ENCODE data around the gene PLEKHJ1. TPM values are rescaled to one million over a fixed set of nuclear protein-coding genes. Genes with fewer than 3 reads are reported as not detected.

The PLEKHJ1 gene
- total RNA-seq, 1 donor from 2014 or later = 107 TPM

DNA sequence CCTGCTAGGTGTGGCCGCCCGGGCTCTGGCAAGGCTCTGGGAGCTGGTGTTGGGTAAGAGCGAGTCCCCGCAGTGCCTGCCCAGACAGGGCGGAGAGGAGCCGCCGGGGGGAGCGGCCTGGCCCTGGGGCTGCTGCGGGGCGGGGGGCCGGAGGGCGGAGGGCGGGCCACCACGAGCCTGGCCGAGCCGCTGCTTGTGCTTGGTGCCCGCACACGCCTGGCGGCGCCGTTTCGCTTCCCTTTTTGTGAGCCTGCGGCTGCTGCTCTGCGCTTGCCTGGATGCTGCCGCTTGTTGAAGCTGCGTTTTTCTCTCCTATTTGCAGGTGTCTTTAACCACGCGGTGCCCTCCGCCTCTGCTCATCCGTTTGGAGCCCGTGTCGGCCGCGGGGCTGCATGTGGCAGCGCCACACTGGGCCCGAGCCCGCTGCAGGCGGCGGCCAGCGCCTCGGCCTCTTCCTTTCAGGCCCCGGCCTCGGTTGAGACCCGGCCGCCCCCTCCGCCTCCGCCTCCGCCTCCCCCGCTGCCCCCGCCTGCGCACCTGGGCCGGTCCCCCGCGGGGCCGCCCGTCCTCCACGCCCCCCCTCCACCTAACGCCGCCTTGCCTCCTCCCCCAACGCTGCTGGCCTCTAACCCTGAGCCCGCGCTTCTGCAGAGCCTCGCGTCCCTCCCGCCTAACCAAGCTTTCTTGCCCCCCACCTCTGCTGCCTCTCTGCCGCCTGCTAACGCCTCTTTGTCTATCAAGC is 8.5 kb downstream of the PLEKHJ1 start:
- no peaks in the 10 kb centered on the region for H3K4me1 Mint-ChIP-seq (ENCODE audit: unreplicated experiment)
- no peaks in the 10 kb centered on the region for H3K27me3 Mint-ChIP-seq
- no peak overlapping the region for H3K4me3 Mint-ChIP-seq
- H3K36me3 Mint-ChIP-seq = no peaks in the 10 kb centered on the region
- H3K9me3 Mint-ChIP-seq = no peaks in the 10 kb centered on the region
- no peak overlapping the region for H3K27ac Mint-ChIP-seq
- TF ChIP-seq, protein P1, sequence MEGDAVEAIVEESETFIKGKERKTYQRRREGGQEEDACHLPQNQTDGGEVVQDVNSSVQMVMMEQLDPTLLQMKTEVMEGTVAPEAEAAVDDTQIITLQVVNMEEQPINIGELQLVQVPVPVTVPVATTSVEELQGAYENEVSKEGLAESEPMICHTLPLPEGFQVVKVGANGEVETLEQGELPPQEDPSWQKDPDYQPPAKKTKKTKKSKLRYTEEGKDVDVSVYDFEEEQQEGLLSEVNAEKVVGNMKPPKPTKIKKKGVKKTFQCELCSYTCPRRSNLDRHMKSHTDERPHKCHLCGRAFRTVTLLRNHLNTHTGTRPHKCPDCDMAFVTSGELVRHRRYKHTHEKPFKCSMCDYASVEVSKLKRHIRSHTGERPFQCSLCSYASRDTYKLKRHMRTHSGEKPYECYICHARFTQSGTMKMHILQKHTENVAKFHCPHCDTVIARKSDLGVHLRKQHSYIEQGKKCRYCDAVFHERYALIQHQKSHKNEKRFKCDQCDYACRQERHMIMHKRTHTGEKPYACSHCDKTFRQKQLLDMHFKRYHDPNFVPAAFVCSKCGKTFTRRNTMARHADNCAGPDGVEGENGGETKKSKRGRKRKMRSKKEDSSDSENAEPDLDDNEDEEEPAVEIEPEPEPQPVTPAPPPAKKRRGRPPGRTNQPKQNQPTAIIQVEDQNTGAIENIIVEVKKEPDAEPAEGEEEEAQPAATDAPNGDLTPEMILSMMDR (conservative IDR thresholded peaks at IDR 0.05) = no peak
- DNase-seq (ENCODE audit: extremely low spot score, unreplicated experiment) = no peak

DNA sequence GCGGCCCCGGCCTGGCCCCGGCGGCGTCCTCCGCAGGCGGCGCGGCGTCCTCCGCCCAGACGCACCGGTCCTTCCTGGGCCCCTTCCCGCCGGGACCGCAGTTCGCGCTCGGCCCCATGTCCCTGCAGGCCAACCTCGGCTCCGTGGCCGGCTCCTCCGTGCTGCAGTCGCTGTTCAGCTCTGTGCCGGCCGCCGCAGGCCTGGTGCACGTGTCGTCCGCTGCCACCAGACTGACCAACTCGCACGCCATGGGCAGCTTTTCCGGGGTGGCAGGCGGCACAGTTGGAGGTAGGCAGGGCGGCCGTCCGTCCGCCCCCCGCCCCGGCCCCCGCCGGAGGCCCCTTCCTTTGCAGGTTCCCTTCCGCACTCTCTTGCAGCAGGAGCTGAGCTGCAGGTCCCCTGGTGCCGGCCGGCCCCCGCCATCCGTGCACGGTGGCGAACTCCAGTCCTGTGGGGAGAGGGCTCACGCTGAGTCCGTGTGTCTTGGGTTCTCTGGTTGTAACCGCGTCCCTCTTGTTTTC is 9.2 kb downstream of the PLEKHJ1 start:
- DNase-seq (ENCODE audit: extremely low spot score, unreplicated experiment) = no peak
- H3K4me3 Mint-ChIP-seq = no peak overlapping the region
- H3K27me3 Mint-ChIP-seq = no peaks in the 10 kb centered on the region
- TF ChIP-seq, protein P1 (conservative IDR thresholded peaks at IDR 0.05) = no peak
- H3K27ac Mint-ChIP-seq = no peak overlapping the region
- no peaks in the 10 kb centered on the region for H3K36me3 Mint-ChIP-seq
- H3K4me1 Mint-ChIP-seq (ENCODE audit: unreplicated experiment) = no peaks in the 10 kb centered on the region
- no peaks in the 10 kb centered on the region for H3K9me3 Mint-ChIP-seq

DNA sequence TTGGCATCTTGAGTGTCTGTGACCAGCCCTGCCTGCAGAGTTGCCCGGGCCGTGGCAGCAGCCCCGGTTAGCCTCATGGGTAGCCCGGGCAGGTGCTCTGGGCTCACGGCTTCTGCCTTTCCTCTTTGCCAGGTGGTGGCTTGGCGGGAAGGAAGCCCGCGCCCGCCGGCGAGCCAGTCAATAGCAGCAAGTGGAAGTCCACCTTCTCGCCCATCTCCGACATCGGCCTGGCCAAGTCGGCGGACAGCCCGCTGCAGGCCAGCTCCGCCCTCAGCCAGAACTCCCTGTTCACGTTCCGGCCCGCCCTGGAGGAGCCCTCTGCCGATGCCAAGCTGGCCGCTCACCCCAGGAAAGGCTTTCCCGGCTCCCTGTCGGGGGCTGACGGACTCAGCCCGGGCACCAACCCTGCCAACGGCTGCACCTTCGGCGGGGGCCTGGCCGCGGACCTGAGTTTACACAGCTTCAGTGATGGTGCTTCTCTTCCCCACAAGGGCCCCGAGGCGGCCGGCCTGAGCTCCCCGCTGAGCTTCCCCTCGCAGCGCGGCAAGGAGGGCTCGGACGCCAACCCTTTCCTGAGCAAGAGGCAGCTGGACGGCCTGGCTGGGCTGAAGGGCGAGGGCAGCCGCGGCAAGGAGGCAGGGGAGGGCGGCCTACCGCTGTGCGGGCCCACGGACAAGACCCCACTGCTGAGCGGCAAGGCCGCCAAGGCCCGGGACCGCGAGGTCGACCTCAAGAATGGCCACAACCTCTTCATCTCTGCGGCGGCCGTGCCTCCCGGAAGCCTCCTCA is 9.9 kb downstream of the PLEKHJ1 start:
- DNase-seq (ENCODE audit: extremely low spot score, unreplicated experiment) = no peak
- H3K4me1 Mint-ChIP-seq (ENCODE audit: unreplicated experiment) = no peaks in the 10 kb centered on the region
- no peak overlapping the region for H3K4me3 Mint-ChIP-seq
- TF ChIP-seq, protein P1 (conservative IDR thresholded peaks at IDR 0.05) = no peak
- H3K36me3 Mint-ChIP-seq = no peaks in the 10 kb centered on the region
- no peaks in the 10 kb centered on the region for H3K9me3 Mint-ChIP-seq
- H3K27me3 Mint-ChIP-seq = no peaks in the 10 kb centered on the region
- no peak overlapping the region for H3K27ac Mint-ChIP-seq

DNA sequence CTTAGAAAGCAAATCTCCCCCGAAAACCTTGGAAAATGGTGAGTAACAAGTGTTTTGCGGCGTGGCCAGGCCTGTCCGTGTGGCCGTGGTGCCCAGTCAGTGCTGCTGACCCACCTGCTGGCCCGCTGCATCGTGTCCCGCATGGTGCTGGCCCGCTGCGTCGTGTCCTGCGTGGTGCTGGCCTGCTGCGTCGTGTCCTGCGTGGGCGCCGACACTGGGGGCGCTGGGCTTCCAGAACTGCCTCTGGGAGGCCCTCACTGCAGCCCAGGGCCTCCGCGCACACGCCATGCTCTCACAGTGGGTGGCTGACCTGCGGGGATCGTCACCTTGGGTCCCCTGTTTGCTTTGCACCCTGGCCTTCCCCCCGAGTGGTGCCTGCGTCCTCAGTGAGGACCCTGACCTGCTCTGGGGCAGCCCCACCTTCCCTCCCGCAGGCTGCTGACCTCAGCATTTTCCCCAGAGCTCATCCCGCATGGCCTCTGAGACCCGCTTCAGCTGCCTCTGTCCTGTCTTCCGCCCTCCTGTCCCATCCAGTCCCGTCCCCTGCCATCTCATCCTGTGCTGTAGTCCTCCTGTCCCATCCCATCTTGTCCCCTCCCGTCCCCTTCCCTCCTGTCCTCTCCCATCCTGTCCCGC is 10.6 kb downstream of the PLEKHJ1 start:
- Mint-ChIP-seq H3K27ac (no peak overlapping the region), H3K4me1 (ENCODE audit: unreplicated experiment) (no peaks in the 10 kb centered on the region), H3K36me3 (no peaks in the 10 kb centered on the region), H3K9me3 (no peaks in the 10 kb centered on the region), H3K27me3 (no peaks in the 10 kb centered on the region), H3K4me3 (no peak overlapping the region)
- no peak for DNase-seq (ENCODE audit: extremely low spot score, unreplicated experiment)
- TF ChIP-seq, protein P1 (conservative IDR thresholded peaks at IDR 0.05) = no peak

DNA sequence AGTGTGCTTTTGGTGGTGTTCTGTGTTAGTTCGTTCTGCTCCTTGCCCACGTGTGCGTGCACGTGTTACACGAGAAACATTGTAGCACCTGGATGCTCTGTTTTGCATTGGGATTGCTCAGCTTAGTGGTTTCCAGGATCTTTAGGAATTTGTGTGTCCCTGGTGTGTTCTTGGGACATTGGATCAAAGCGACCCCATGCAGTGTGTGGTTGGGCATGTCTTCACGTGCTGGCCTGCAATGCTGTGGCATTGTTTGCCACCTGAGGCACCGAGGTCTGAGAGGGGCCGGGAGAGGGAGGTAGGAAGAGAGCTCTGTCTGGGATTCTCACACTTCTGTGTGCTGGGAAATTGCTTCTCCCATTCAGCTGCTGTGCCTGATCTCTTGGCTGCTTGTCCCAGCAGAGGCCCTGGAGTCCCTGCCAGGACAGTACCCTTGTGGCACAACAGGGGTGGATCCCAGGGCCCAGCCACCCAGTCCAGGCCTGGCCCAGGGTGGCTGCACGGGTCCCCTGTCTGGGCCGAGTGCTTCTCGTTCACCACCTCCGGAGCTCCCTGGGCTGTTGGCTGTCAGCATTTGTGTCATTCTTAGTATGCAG is 11.3 kb downstream of the PLEKHJ1 start:
- no peak for DNase-seq (ENCODE audit: extremely low spot score, unreplicated experiment)
- TF ChIP-seq, protein P1 (conservative IDR thresholded peaks at IDR 0.05) = no peak
- Mint-ChIP-seq H3K4me3 (no peak overlapping the region), H3K27me3 (no peaks in the 10 kb centered on the region), H3K27ac (peak overlapping the region; percentile 58), H3K9me3 (no peaks in the 10 kb centered on the region), H3K36me3 (no peaks in the 10 kb centered on the region), H3K4me1 (ENCODE audit: unreplicated experiment) (no peaks in the 10 kb centered on the region)

Data from type B pancreatic cell (in vitro differentiated cells).